Cardiac muscle cell (in vitro differentiated cells and primary cell): ENCODE data around the gene NRXN2. TPM values are rescaled to one million over a fixed set of nuclear protein-coding genes. Genes with fewer than 3 reads are reported as not detected.

Experiments used
- DNase-seq, 2 donors: peaks; one replicate each; pipeline versions ENCODE4 v3.0.0 to v3.0.0-alpha.2; 2010 to 2017; ENCODE audit warnings: low read depth in 1 of 2, low spot score in 1 of 2
- H3K27ac ChIP-seq: fragments of 200-600 bp; sonication (generic); 2 replicates; pipeline ENCODE4 v1.5.1; 2016
- H3K27me3 ChIP-seq: fragments of 200-600 bp; sonication (generic); 2 replicates; pipeline ENCODE4 v1.6.0; 2016; ENCODE audit warnings: control low read depth
- H3K36me3 ChIP-seq: fragments of 200-600 bp; sonication (generic); 2 replicates; pipeline ENCODE4 v1.5.1; 2016; ENCODE audit warnings: control low read depth
- H3K4me1 ChIP-seq: fragments of 200-600 bp; sonication (generic); 2 replicates; pipeline ENCODE4 v1.8.1; 2017; ENCODE audit warnings: low read depth, mild to moderate bottlenecking, mixed run types
- H3K4me3 ChIP-seq: fragments of 200-600 bp; sonication (generic); 2 replicates; pipeline ENCODE4 v1.5.1; 2016; ENCODE audit warnings: mild to moderate bottlenecking
- H3K9me3 ChIP-seq: fragments of 200-600 bp; sonication (generic); 2 replicates; pipeline ENCODE4 v1.5.1; 2017; ENCODE audit warnings: low read depth, mild to moderate bottlenecking, control low read depth
- CTCF ChIP-seq: IDR thresholded peaks from 2 replicates; pipeline ENCODE4 v1.5.1; 2012; ENCODE audit warnings: low read depth, mild to moderate bottlenecking, low read length
- polyA plus RNA-seq: library from polyadenylated mRNA; unstranded; fragments of >200 nt; fragmentation: Nextera tagmentation; extraction: Ambion mirVana; gene quantifications from 2 replicates; pipeline ENCODE4 v1.2.1, GENCODE V29; 2016
- total RNA-seq: library from RNA; depleted of rRNA; stranded (reverse); fragments of >200 nt; gene quantifications from 2 replicates; pipeline ENCODE4 v1.2.3, GENCODE V29; 2016

Gene NRXN2
- total and polyA plus RNA-seq, 2 experiments from 2014 or later: 1.2 to 1.3 TPM

- DNase-seq: no peak
- H3K9me3 ChIP-seq: no peaks in the 10 kb centered on the region
- H3K27ac ChIP-seq: no peak overlapping the region
- H3K4me1 ChIP-seq: peaks cover 14% of the 10 kb centered on the region
- TF ChIP-seq CTCF: no peak
- no peaks in the 10 kb centered on the region for H3K36me3 ChIP-seq
- H3K4me3 ChIP-seq: no peak overlapping the region
- no peaks in the 10 kb centered on the region for H3K27me3 ChIP-seq
Measured at GRCh38 chr11:64568041-64568571, 154.9 kb downstream of the NRXN2 start.

- H3K27ac ChIP-seq: peak overlapping the region; percentile 84
- no peak for DNase-seq
Measured at GRCh38 chr11:64566915-64567891, 155.8 kb downstream of the NRXN2 start.

DNA sequence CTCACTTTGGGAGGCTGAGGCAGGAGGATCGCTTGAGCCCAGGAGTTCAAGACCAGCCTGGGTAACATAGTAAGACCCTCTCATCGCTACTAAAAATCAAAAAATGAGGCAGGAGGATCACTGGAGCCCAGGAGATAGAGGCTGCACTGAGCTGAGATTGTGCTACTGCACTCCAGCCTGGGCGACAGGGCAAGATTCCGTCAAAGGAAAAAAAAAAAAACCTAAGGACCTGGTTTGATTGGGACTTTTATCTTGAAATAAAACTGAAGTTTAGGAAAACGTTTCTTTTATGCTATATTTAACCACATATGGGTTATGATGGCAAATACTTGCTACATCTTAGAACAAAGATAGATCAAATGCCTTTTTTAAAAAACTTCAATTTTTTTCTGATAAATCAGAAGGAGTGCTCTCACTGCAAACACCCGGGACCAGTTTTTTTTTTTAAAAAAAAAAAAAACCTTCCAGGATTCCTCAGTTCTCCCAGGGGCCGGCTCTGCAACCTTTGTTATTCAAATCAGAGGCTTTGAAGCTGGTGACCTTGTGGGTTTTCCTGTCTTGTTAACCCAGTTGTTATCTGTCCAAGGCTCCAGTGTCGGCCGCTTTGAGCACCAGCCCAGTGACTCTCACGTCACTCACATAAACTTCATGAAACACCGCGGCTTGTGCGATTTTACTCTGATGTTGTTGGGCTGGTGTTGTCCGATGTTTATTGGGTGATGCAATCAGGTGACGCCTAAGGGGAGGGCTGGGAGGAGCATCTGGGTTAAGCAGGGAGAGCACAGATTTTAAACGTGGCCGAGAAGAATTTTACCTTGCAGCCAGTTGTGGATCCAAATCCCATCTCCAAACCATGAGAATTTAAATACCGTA, 156.7 kb downstream of the NRXN2 start:
- H3K27ac ChIP-seq: peak overlapping the region; percentile 84
- DNase-seq: peak; percentile 74 to 90
- TF ChIP-seq CTCF: no peak

More at GRCh38 chr11:64566915-64567891, 155.8 kb downstream of the NRXN2 start:
- TF ChIP-seq CTCF: no peak
- peaks cover 14% of the 10 kb centered on the region for H3K4me1 ChIP-seq
- H3K4me3 ChIP-seq: no peak overlapping the region
- no peaks in the 10 kb centered on the region for H3K36me3 ChIP-seq
- no peaks in the 10 kb centered on the region for H3K27me3 ChIP-seq
- H3K9me3 ChIP-seq: no peaks in the 10 kb centered on the region

DNA sequence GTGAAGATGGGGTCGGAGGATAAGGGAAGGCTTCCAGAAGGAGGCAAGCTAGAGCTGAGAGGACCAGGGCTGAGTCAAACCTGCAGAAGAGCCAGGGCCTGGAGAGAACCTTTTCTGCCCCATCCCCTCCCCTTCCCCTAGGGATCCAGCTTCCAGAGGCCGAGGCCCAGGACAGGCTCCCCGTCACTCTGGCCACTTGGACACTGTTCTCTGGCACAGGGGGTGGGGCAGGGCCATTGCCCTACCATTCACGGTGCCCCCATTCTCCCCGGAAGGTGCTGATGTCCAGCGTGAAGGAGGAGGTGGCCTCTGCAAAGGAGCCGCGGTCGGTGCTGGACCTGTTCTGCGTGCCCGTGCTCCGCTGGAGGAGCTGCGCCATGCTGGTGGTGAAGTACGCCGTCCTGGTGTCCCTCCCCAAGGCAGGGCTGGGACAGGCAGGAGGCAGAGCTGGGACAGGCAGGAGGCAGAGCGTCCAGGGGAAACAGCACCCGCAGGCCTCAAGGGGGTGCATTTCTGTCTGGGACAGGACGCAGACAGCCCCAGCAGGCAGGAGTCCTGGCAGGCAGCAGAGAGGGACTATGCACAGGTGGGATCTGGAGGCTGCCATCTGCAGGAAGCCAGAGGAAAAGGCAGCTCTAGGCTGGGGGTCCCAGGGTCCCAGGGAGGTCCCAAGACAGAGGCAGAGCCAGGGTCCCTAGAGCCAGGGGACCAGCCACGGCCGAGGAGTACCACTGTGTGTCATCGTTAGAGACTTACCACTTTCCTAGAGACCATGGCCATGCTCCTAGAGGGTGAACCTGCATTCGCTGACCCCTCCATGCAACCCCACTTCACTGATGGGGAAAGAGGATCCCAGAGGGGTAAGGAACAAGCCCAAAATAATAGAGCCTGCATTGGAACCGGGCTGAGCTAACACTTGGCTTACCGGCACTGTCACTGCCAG, 157.8 kb downstream of the NRXN2 start:
- Histone ChIP-seq H3K27ac (peak overlapping the region; percentile 84), H3K4me3 (no peak overlapping the region), H3K36me3 (no peaks in the 10 kb centered on the region), H3K27me3 (no peaks in the 10 kb centered on the region), H3K4me1 (peaks cover 14% of the 10 kb centered on the region), H3K9me3 (no peaks in the 10 kb centered on the region)
- DNase-seq: peak in 1 of 2 donors; percentile 23
- no peak for TF ChIP-seq CTCF

More for the DNA sequence above, 156.7 kb downstream of the NRXN2 start:
- no peaks in the 10 kb centered on the region for H3K36me3 ChIP-seq
- no peaks in the 10 kb centered on the region for H3K27me3 ChIP-seq
- H3K4me1 ChIP-seq: peaks cover 14% of the 10 kb centered on the region
- H3K9me3 ChIP-seq: no peaks in the 10 kb centered on the region
- H3K4me3 ChIP-seq: peak overlapping the region; percentile 1
